GM18511 (cell line): ENCODE data around the gene ACAP1.

Source experiments
- ATAC-seq: cut with Tn5 transposase; IDR thresholded peaks from one replicate; pipeline ENCODE4 v1.9.1; 2021; ENCODE audit warnings: mild to moderate bottlenecking, moderate library complexity; ENCODE audit not compliant: unreplicated experiment

Gene ACAP1

GRCh38 chr17:7383742-7384488, 47.6 kb downstream of the ACAP1 start:
- ATAC-seq: peak; percentile 78

GRCh38 chr17:7384489-7385081, 48.3 kb downstream of the ACAP1 start:
- ATAC-seq: no peak

GRCh38 chr17:7388856-7389255, 52.5 kb downstream of the ACAP1 start:
- ATAC-seq: no peak

GRCh38 chr17:7389924-7390910, 53.9 kb downstream of the ACAP1 start:
- no peak for ATAC-seq

- no peak for ATAC-seq
Observed at GRCh38 chr17:7391307-7391706, 55.0 kb downstream of the ACAP1 start.

- no peak for ATAC-seq
Observed at GRCh38 chr17:7392696-7393612, 56.6 kb downstream of the ACAP1 start.

- peak; percentile 62 for ATAC-seq
Observed at GRCh38 chr17:7393613-7394451, 57.5 kb downstream of the ACAP1 start.

GRCh38 chr17:7394452-7395191, 58.3 kb downstream of the ACAP1 start, which contains the start of gene PLSCR3:
TSS of gene PLSCR3 (minus strand) at chr17:7394525. CDS start at chr17:7394110, 415 bp downstream.
- ATAC-seq: peak; percentile 78

- ATAC-seq: no peak
Observed at GRCh38 chr17:7396147-7396546, 59.8 kb downstream of the ACAP1 start.

GRCh38 chr17:7398612-7399011, 62.3 kb downstream of the ACAP1 start:
- no peak for ATAC-seq
